Vagina (tissue), 2 donors: ENCODE data around the gene RPL10. TPM values are rescaled to one million over a fixed set of nuclear protein-coding genes. Genes with fewer than 3 reads are reported as not detected.

Experiments
- DNase-seq, 2 donors: peaks; one replicate each; pipeline ENCODE4 v3.0.0-alpha.2; 2017; ENCODE audit errors: extremely low spot score in 2 of 2
- H3K27ac ChIP-seq: fragments of 200-600 bp; sonication (generic); one replicate; pipeline ENCODE4 v1.5.1; 2019
- H3K27me3 ChIP-seq: fragments of 200-600 bp; sonication (generic); one replicate; pipeline ENCODE4 v1.5.1; 2019
- H3K36me3 ChIP-seq, 2 donors: fragments of 200-600 bp; sonication (generic); one replicate each; pipeline ENCODE4 v1.5.1; 2017 to 2019
- H3K4me1 ChIP-seq: fragments of 200-600 bp; sonication (generic); one replicate; pipeline ENCODE4 v1.5.1; 2019
- H3K4me3 ChIP-seq, 2 donors: fragments of 200-600 bp; sonication (generic); 1 replicate in 1 of 2; 2 replicates in 1 of 2; pipeline ENCODE4 v1.5.1; 2016 to 2019
- H3K9me3 ChIP-seq: fragments of 200-600 bp; sonication (generic); one replicate; pipeline ENCODE4 v1.5.1; 2019
- CTCF ChIP-seq, 3 experiments: fragments of 450-650 bp in 2 of 3; fragments of 200-600 bp in 1 of 3; sonication (generic) in 1 of 3; IDR thresholded peaks; one replicate each; pipeline ENCODE4 v1.5.1; 2017 to 2019; ENCODE audit warnings: antibody characterized with exemption in 3 of 3, mild to moderate bottlenecking in 2 of 3, moderate library complexity in 2 of 3
- POLR2A ChIP-seq, 2 donors: fragments of 450-650 bp; IDR thresholded peaks; one replicate each; pipeline ENCODE4 v1.6.1; 2017; ENCODE audit warnings: antibody characterized with exemption in 2 of 2, mild to moderate bottlenecking in 2 of 2, moderate library complexity in 2 of 2
- POLR2AphosphoS5 ChIP-seq, 2 donors: sonication (generic); formaldehyde crosslinking; IDR thresholded peaks; one replicate each; pipeline ENCODE4 v1.9.0; 2017; ENCODE audit warnings: antibody characterized with exemption in 2 of 2, mild to moderate bottlenecking in 2 of 2, low read depth in 1 of 2; ENCODE audit not compliant: insufficient read depth in 1 of 2
- intact Hi-C: fragments of 100-400 bp; cut with DNase I; formaldehyde crosslinking; loops from one replicate; pipeline ENCODE4 v1.15.1; 2023
- total RNA-seq: library from RNA; depleted of rRNA; stranded (reverse); fragments of >200 nt; gene quantifications from one replicate; pipeline ENCODE4 v1.2.3, GENCODE V29; 2016

The RPL10 gene
- total RNA-seq, 1 donor from 2014 or later, result 3,948 TPM

GRCh38 chrX:154401045-154401799 lies 3.0 kb downstream of the RPL10 start:
- TF ChIP-seq POLR2AphosphoS5 (IDR thresholded peaks at IDR 0.05; ENCODE audit: insufficient read depth in 1 of 2, low read depth in 1 of 2) (no peak), POLR2A (IDR thresholded peaks at IDR 0.05) (no peak), CTCF (IDR thresholded peaks at IDR 0.05) (no peak)
- peaks cover 0 to 20% of the 10 kb centered on the region in 2 donors for H3K36me3 ChIP-seq
- H3K27ac ChIP-seq, result no peak overlapping the region
- peaks cover 21% of the 10 kb centered on the region for H3K4me1 ChIP-seq
- DNase-seq, result no peak
- intact Hi-C loops, result no loop called here
- no peaks in the 10 kb centered on the region for H3K27me3 ChIP-seq
- no peak overlapping the region for H3K4me3 ChIP-seq
- no peaks in the 10 kb centered on the region for H3K9me3 ChIP-seq

GRCh38 chrX:154401918-154402621 lies 3.9 kb downstream of the RPL10 start:
- no peaks in the 10 kb centered on the region for H3K27me3 ChIP-seq
- H3K4me1 ChIP-seq, result peaks cover 21% of the 10 kb centered on the region
- H3K9me3 ChIP-seq, result no peaks in the 10 kb centered on the region
- H3K36me3 ChIP-seq, result peaks cover 0 to 20% of the 10 kb centered on the region in 2 donors
- intact Hi-C loops, result no loop called here
- DNase-seq, result no peak
- no peak overlapping the region for H3K4me3 ChIP-seq
- no peak for TF ChIP-seq POLR2A (IDR thresholded peaks at IDR 0.05)
- no peak for TF ChIP-seq POLR2AphosphoS5 (IDR thresholded peaks at IDR 0.05; ENCODE audit: insufficient read depth in 1 of 2, low read depth in 1 of 2)
- TF ChIP-seq CTCF (IDR thresholded peaks at IDR 0.05), result no peak
- H3K27ac ChIP-seq, result no peak overlapping the region

- TF ChIP-seq POLR2A (IDR thresholded peaks at IDR 0.05), result no peak
- no peak for TF ChIP-seq POLR2AphosphoS5 (IDR thresholded peaks at IDR 0.05; ENCODE audit: insufficient read depth in 1 of 2, low read depth in 1 of 2)
- TF ChIP-seq CTCF (IDR thresholded peaks at IDR 0.05), result no peak
- intact Hi-C loops, result no loop called here
Measured at GRCh38 chrX:154402622-154403127, 4.5 kb downstream of the RPL10 start.

GRCh38 chrX:154403192-154403591 lies 5.0 kb downstream of the RPL10 start:
- no peak for DNase-seq
- H3K4me1 ChIP-seq, result peaks cover 21% of the 10 kb centered on the region
- H3K4me3 ChIP-seq, result no peak overlapping the region
- no peaks in the 10 kb centered on the region for H3K27me3 ChIP-seq
- no peaks in the 10 kb centered on the region for H3K9me3 ChIP-seq
- intact Hi-C loops, result no loop called here
- no peak for TF ChIP-seq POLR2AphosphoS5 (IDR thresholded peaks at IDR 0.05; ENCODE audit: insufficient read depth in 1 of 2, low read depth in 1 of 2)
- no peak for TF ChIP-seq CTCF (IDR thresholded peaks at IDR 0.05)
- TF ChIP-seq POLR2A (IDR thresholded peaks at IDR 0.05), result no peak
- H3K36me3 ChIP-seq, result peaks cover 0 to 20% of the 10 kb centered on the region in 2 donors
- H3K27ac ChIP-seq, result no peak overlapping the region

More at GRCh38 chrX:154402622-154403127, 4.5 kb downstream of the RPL10 start:
- no peak overlapping the region for H3K27ac ChIP-seq
- H3K36me3 ChIP-seq, result peaks cover 0 to 20% of the 10 kb centered on the region in 2 donors
- H3K4me3 ChIP-seq, result no peak overlapping the region
- H3K9me3 ChIP-seq, result no peaks in the 10 kb centered on the region
- no peak for DNase-seq
- peaks cover 21% of the 10 kb centered on the region for H3K4me1 ChIP-seq
- no peaks in the 10 kb centered on the region for H3K27me3 ChIP-seq
